ENCODE measurements around the gene CCZ1. TPM values are rescaled to one million over a fixed set of nuclear protein-coding genes. Genes with fewer than 3 reads are reported as not detected.
"Not testable (repeated sequence)": the region's sequence is repeated elsewhere in the genome, so short reads cannot be mapped to it uniquely, and the experiment has no call there.

CCZ1 gene
- total RNA-seq, 6 donors from 2014 or later = 21.3 to 68.2 (median 48.9) TPM

GRCh38 chr7:5867060-5867459, 31.5 kb upstream of the CCZ1 start:
- Histone ChIP-seq H3K27me3 (no peaks in the 10 kb centered on the region), H3K9me3 (no peaks in the 10 kb centered on the region), H3K4me3 (no peak overlapping the region), H3K4me1 (no peaks in the 10 kb centered on the region), H3K27ac (no peak overlapping the region), H3K36me3 (no peaks in the 10 kb centered on the region)
- no peak for TF ChIP-seq CTCF (IDR thresholded peaks at IDR 0.05)
- TF ChIP-seq POLR2A (IDR thresholded peaks at IDR 0.05) = no peak
- no peak for TF ChIP-seq POLR2AphosphoS5 (IDR thresholded peaks at IDR 0.05)
- TF ChIP-seq EP300 (IDR thresholded peaks at IDR 0.05) = no peak
- ATAC-seq (ENCODE audit: low FRiP score in 2 of 2) (no peak), DNase-seq (no peak)
- 92 to 93% methylated on average over 6 of the region's 6 CpGs for WGBS, 2 donors

- DNase-seq; H3K36me3 ChIP-seq; H3K4me3 ChIP-seq; H3K27ac ChIP-seq; H3K27me3 ChIP-seq; H3K4me1 ChIP-seq; H3K9me3 ChIP-seq; ATAC-seq (ENCODE audit: low FRiP score in 2 of 2): not testable (repeated sequence)
- 81 to 86% methylated on average over 6 of the region's 6 CpGs for WGBS, 2 donors
Observed at GRCh38 chr7:5868928-5869341, 29.6 kb upstream of the CCZ1 start.

GRCh38 chr7:5869691-5870090, 28.8 kb upstream of the CCZ1 start:
- no peaks in the 10 kb centered on the region for H3K4me1 ChIP-seq
- 87 to 92% methylated on average over 13 of the region's 13 CpGs for WGBS, 2 donors

GRCh38 chr7:5870311-5870710, 28.2 kb upstream of the CCZ1 start:
- 82 to 89% methylated on average over 2 of the region's 2 CpGs for WGBS, 2 donors

More at GRCh38 chr7:5869691-5870090, 28.8 kb upstream of the CCZ1 start:
- no peak overlapping the region for H3K4me3 ChIP-seq
- no peaks in the 10 kb centered on the region for H3K36me3 ChIP-seq
- DNase-seq = no peak
- TF ChIP-seq POLR2A (IDR thresholded peaks at IDR 0.05) (no peak), POLR2AphosphoS5 (IDR thresholded peaks at IDR 0.05) (no peak), EP300 (IDR thresholded peaks at IDR 0.05) (no peak), CTCF (IDR thresholded peaks at IDR 0.05) (no peak)
- no peaks in the 10 kb centered on the region for H3K9me3 ChIP-seq
- no peak overlapping the region for H3K27ac ChIP-seq
- no peak for ATAC-seq (ENCODE audit: low FRiP score in 2 of 2)
- no peaks in the 10 kb centered on the region for H3K27me3 ChIP-seq

GRCh38 chr7:5872326-5872725, 26.2 kb upstream of the CCZ1 start:
- H3K4me3 ChIP-seq = no peak overlapping the region
- ATAC-seq (ENCODE audit: low FRiP score in 2 of 2) = no peak
- no peaks in the 10 kb centered on the region for H3K4me1 ChIP-seq
- no peak for DNase-seq
- H3K9me3 ChIP-seq = no peaks in the 10 kb centered on the region
- 43 to 60% methylated on average over 5 to 7 of the region's 7 CpGs for WGBS, 2 donors
- H3K36me3 ChIP-seq = no peaks in the 10 kb centered on the region
- TF ChIP-seq POLR2A (IDR thresholded peaks at IDR 0.05) = no peak
- TF ChIP-seq CTCF (IDR thresholded peaks at IDR 0.05) = no peak
- no peak for TF ChIP-seq POLR2AphosphoS5 (IDR thresholded peaks at IDR 0.05)
- no peak for TF ChIP-seq EP300 (IDR thresholded peaks at IDR 0.05)
- no peak overlapping the region for H3K27ac ChIP-seq
- H3K27me3 ChIP-seq = no peaks in the 10 kb centered on the region

More at GRCh38 chr7:5870311-5870710, 28.2 kb upstream of the CCZ1 start:
- Histone ChIP-seq H3K27me3 (no peaks in the 10 kb centered on the region), H3K27ac (no peak overlapping the region), H3K4me3 (no peak overlapping the region), H3K36me3 (no peaks in the 10 kb centered on the region), H3K4me1 (no peaks in the 10 kb centered on the region), H3K9me3 (no peaks in the 10 kb centered on the region)
- TF ChIP-seq POLR2A (IDR thresholded peaks at IDR 0.05) (no peak), EP300 (IDR thresholded peaks at IDR 0.05) (no peak), POLR2AphosphoS5 (IDR thresholded peaks at IDR 0.05) (no peak), CTCF (IDR thresholded peaks at IDR 0.05) (no peak)
- DNase-seq (no peak), ATAC-seq (ENCODE audit: low FRiP score in 2 of 2) (no peak)

GRCh38 chr7:5879591-5879990, 18.9 kb upstream of the CCZ1 start:
- H3K4me1 ChIP-seq; H3K9me3 ChIP-seq; H3K4me3 ChIP-seq; DNase-seq; H3K27me3 ChIP-seq; H3K36me3 ChIP-seq; ATAC-seq (ENCODE audit: low FRiP score in 2 of 2); H3K27ac ChIP-seq: not testable (repeated sequence)
- 75 to 93% methylated on average over 3 of the region's 3 CpGs for WGBS, 2 donors

GRCh38 chr7:5880106-5880505, 18.4 kb upstream of the CCZ1 start:
- 83 to 85% methylated on average over 6 of the region's 6 CpGs for WGBS, 2 donors
- H3K27me3 ChIP-seq; H3K4me1 ChIP-seq; H3K27ac ChIP-seq; DNase-seq; H3K4me3 ChIP-seq; H3K9me3 ChIP-seq; H3K36me3 ChIP-seq; ATAC-seq (ENCODE audit: low FRiP score in 2 of 2): not testable (repeated sequence)

- H3K4me3 ChIP-seq; DNase-seq; H3K27me3 ChIP-seq; H3K9me3 ChIP-seq; ATAC-seq (ENCODE audit: low FRiP score in 2 of 2); H3K36me3 ChIP-seq; H3K27ac ChIP-seq; H3K4me1 ChIP-seq: not testable (repeated sequence)
- WGBS, 2 donors = 86 to 88% methylated on average over 5 of the region's 5 CpGs
Observed at GRCh38 chr7:5884431-5884830, 14.1 kb upstream of the CCZ1 start.

GRCh38 chr7:5888021-5888420, 10.5 kb upstream of the CCZ1 start:
- H3K27me3 ChIP-seq, H3K4me1 ChIP-seq, H3K36me3 ChIP-seq, H3K9me3 ChIP-seq, H3K27ac ChIP-seq, H3K4me3 ChIP-seq: not testable (repeated sequence)
- 79 to 80% methylated on average over 3 to 5 of the region's 5 CpGs for WGBS, 2 donors
- peak in 1 of 2 donors; percentile 61 for ATAC-seq (ENCODE audit: low FRiP score in 2 of 2)
- peak in 1 of 2 donors; percentile 58 for DNase-seq
